Measurements from ENCODE around the gene RBMXL3. TPM values are rescaled to one million over a fixed set of nuclear protein-coding genes. Genes with fewer than 3 reads are reported as not detected.
"Not testable (repeated sequence)": the region's sequence is repeated elsewhere in the genome, so short reads cannot be mapped to it uniquely, and the experiment has no call there.

RBMXL3 gene
- total RNA-seq: not detected

DNA sequence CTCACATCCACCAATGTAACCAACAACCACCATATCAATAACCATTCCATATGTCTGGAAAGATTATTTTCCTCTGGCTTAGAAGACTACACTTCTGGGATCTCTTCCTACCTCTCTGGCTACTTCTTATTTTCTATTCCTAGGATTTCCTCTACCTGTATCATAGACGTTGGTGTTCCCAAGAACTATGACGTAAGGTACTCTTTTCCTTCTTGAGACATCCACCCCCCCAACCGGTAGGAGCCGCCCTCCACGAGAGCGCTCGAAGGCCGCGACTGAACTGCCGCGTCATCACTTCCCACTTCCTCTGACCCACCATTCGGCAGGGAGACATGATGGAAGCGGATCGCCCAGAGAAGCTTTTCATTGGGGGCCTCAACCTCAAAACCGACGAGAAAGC lies at the start of gene RBMXL3:
Gene RBMXL3, plus strand, starts transcription at position 301 of the 400 bp plus-strand sequence. Its CDS starts 32 bp downstream, at position 333.
- DNase-seq: no peak

DNA sequence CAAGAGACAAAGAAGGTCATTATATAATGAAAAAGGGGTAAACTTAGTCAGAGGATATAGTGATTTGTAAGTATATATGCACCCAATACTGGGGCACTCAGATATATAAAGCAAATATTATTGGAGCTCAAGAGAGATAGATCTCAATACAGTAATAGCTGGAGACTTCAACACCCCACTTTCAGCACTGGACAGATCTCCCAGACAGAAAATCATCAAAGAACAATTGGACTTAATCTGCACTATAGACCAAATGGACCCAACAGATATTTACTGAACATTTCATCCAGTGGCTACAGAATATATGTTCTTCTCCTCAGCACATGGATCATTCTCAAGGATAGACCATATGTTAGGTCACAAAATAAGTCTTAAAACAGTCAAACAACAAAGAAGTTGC lies 47.2 kb upstream of the RBMXL3 start:
- DNase-seq: no peak

GRCh38 chrX:115147220-115147619 lies 42.0 kb upstream of the RBMXL3 start:
- no peak for DNase-seq

DNA sequence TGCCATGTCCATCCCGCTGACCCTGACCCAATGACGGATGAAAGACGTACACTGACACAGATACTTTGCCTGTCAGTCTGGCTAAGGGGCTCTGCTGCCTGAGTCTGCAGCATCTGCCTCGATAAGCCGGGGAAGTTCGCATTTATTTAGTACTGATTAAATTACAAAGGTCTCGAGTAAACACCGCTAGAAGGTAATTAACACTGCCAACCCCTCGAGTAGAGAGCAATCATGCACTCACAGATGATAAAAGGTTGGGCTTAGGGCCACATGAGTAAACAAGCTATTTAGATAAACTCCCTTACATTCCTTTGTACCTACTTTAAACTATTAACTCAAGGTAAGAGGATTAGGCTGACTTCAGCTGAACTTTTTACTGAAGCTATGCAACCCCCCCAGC lies 16.0 kb upstream of the RBMXL3 start:
- no peak for DNase-seq

GRCh38 chrX:115174548-115174947 lies 14.7 kb upstream of the RBMXL3 start:
- no peak for DNase-seq

DNA sequence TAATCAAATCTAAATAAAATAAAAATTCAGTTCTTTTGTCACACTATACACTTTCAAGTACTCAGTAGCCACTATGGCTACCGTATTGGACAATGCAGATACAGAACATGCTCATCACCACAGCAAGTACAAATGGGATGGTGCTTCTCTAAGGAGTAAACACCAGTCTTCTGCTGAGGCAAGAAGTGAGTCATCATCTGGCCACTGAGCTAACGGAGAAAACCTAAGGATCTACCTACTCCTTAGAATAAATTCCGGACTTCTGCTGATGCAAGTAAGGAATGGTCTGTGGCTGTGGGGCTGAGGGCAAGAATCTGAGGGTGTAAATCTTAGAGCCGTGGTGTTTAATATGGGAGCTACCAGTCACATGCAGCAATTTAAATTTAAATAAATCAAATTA lies 11.3 kb upstream of the RBMXL3 start:
- no peak for DNase-seq

- no peak for DNase-seq
Observed at GRCh38 chrX:115178473-115178872, 10.7 kb upstream of the RBMXL3 start.

- DNase-seq: no peak
Observed at GRCh38 chrX:115183980-115184379, 5.2 kb upstream of the RBMXL3 start.

- DNase-seq: no peak
Observed at GRCh38 chrX:115189646-115190635, 731 bp downstream of the RBMXL3 start.

DNA sequence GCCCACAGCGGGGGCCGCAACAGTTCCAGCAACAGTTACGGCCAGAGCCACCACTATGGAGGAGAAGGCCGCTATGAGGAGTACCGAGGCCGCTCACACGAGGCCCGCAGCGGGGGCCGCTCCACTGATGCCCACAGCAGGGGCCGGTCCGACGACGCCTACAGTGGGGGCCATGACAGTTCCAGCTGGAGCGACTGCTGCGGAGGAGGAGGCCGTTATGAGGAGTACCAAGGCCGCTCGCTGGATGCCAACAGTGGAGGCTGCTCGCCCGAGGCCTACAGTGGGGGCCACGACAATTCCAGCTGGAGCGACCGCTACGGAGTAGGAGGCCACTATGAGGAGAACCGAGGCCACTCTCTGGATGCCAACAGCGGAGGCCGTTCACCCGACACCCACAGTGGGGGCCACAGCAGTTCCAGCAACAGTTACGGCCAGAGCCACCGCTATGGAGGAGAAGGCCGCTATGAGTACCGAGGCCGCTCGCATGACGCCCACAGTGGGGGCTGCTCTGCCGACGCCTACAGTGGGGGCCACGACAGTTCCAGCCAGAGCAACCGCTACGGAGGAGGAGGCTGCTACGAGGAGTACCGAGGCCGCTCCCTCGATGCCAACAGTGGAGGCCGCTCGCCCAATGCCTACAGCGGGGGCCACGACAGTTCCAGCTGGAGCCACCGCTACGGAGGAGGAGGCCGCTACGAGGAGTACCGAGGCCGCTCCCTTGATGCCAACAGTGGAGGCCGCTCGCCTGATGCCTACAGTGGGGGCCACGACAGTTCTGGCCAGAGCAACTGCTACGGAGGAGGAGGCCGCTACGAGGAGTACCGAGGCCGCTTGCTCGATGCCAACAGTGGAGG lies 1.7 kb downstream of the RBMXL3 start:
- no peak for DNase-seq

DNA sequence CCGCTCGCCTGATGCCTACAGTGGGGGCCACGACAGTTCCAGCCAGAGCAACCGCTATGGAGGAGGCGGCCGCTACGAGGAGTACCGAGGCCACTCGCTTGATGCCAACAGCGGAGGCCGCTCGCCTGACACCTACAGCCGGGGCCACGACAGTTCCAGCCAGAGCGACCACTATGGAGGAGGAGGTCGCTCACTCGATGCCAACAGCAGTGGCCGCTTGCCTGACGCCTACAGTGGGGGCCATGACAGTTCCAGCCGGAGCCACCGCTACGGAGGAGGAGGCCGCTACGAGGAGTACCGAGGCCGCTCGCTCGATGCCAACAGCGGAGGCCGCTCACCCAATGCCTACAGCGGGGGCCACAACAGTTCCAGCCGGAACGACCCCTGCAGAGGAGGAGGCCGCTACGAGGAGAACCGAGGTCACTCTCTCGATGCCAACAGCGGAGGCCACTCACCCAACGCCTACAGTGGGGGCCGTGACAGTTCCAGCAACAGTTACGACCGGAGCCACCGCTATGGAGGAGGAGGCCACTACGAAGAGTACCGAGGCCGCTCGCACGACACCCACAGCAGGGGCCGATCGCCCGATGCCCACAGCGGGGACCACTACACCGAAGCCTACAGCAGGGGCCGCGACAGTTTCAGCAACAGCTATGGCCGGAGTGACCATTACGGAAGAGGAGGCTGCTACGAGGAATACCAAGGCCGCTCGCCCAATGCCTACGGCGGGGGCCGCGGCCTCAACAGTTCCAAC lies 2.5 kb downstream of the RBMXL3 start:
- no peak for DNase-seq

- no peak for DNase-seq
Observed at GRCh38 chrX:115192244-115192700, 3.1 kb downstream of the RBMXL3 start.

DNA sequence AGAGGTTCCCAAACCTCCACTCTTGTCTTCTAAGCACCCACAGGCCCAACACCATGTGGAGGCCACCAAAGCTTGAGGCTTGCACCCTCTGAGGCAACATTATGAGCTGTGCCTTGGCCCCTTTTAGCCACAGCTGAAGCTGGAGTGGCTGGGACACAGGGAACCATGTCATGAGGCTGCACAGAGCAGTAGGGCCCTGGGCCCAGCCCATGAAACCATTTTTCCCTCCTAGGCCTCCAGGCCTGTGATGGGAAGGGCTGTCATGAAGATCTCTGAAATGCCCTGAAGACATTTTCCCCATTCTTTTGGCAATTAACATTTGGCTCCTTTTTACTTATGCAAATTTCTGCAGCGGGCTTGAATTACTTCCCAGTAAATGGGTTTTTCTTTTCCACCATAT lies 14.8 kb downstream of the RBMXL3 start:
- no peak for DNase-seq

- not testable (repeated sequence) for DNase-seq
Observed at GRCh38 chrX:115209547-115209946, 20.3 kb downstream of the RBMXL3 start.

DNA sequence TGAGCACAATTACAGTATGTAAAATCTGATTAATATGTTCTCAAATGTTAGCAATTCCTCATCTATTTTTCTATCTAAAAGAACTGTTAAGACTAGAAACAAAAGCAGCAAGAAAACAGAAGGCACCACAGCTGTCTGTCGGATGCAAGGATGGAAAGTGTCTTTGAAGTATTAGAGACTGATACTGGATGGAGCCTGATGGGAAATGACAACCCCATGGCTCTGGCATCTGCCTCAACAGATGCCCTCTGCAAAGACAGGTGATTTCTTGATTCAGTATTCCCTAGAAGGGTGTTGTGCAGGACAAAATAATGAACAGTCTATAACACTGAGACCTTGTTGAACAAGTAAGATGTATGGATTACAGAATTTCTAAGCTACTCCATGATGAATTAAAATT lies 24.9 kb downstream of the RBMXL3 start:
- DNase-seq: no peak

- no peak for DNase-seq
Observed at GRCh38 chrX:115214605-115215004, 25.4 kb downstream of the RBMXL3 start.

DNA sequence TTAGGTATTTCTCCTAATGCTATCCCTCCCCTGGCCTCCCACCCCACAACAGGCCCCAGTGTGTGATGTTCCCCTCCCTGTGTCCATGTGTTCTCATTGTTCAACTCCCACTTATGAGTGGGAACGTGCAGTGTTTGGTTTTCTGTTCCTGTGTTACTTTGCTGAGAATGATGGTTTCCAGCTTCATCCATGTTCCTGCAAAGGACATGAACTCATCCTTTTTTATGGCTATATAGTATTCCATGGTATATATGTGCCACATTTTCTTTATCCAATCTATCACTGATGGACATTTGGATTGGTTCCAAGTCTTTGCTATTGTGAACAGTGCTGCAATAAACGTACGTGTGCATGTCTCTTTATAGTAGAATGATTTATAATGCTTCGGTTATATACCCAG lies 28.1 kb downstream of the RBMXL3 start:
- DNase-seq: not testable (repeated sequence)

DNA sequence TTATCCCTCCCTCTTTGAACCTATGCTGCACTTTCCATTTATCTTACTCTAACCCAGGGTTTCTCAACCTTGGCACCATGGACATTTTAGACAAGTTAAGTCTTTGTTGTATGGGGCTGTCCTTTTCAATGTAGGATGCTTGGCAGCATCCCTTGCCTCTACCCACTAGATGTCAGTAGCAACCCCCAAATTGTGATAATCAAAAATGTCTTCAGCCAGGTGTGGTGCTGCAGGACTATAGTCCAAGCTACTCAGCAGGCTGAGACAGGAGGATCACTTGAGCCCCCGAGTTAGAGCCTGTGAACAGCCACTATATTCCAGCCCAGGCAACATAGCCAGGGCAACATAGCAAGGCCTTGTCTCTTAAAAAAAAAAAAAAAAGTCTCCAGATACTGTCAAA lies 37.7 kb downstream of the RBMXL3 start:
- no peak for DNase-seq

- DNase-seq: no peak
Observed at GRCh38 chrX:115229337-115230003, 40.3 kb downstream of the RBMXL3 start.

DNA sequence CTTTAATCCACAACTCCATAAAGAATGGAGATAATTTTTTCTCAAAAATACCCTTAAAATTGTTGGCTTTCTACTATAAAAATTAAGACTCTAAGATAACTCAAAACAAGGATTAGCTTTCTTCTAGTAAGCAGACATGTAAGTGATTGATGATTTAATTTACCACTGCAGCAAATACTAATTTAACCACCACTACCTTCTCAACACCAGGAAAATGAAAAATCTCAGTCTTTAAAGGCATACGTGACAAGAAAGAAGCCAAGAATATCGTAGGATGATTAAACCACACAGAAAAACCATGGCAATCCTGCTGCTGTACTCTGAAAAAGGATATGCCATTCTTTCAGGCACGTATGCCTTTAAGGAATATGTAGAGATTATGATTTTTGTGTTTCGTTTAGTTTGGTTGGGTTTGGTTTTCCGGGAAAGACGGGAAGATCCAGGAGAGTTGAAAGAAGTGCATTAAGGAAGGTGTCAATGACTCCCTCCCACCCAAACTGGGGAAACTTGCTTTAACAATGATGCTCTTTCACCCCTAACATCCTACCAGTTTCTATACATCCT lies 43.8 kb downstream of the RBMXL3 start:
- no peak for DNase-seq
